LNCAP (cell line): ENCODE data around the gene SASH1.

Experiments
- CTCF ChIP-seq: fragments of 450-650 bp; IDR thresholded peaks from 2 replicates; pipeline ENCODE4 v1.5.1; 2017; ENCODE audit warnings: mild to moderate bottlenecking

SASH1 gene

GRCh38 chr6:148332088-148332487 is 10.6 kb upstream of the SASH1 start:
- TF ChIP-seq CTCF, result no peak

GRCh38 chr6:148336901-148337300 is 5.7 kb upstream of the SASH1 start:
- TF ChIP-seq CTCF, result no peak

GRCh38 chr6:148339766-148340165 is 2.9 kb upstream of the SASH1 start:
- no peak for TF ChIP-seq CTCF

GRCh38 chr6:148340586-148341297 is 1.9 kb upstream of the SASH1 start:
- TF ChIP-seq CTCF, result no peak

- no peak for TF ChIP-seq CTCF
Observed at GRCh38 chr6:148342100-148342349, 613 bp upstream of the SASH1 start.

GRCh38 chr6:148343047-148343782 is 577 bp downstream of the SASH1 start:
- TF ChIP-seq CTCF, result no peak; the same call in 1 of the 2 replicates

GRCh38 chr6:148345176-148345575 is 2.5 kb downstream of the SASH1 start:
- TF ChIP-seq CTCF, result no peak
